ENCODE measurements around the gene SCN2B.

Gene SCN2B

DNA sequence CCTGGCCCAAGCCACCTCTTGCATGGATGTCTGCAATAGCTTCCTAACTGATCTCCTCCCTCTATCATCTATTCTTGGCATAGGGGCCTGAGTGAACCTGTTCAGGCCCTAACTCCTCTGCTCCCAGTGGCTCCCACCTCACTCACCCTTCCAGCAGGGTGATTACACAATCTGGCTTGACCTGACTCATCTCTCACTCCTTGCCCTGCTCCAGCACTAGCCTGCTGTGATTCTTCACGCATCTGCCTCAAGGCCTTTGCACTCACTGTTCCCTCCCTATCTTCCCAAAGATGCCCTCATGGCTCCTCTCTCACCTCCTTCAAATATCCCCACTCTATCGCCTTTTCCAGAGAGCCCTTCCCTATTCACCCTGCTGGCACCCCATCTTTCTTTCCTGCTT lies 34.4 kb downstream of the SCN2B start:
- Histone ChIP-seq H3K27ac (replicated peaks) (no peak overlapping the region), H3K4me3 (replicated peaks; ENCODE audit: insufficient read depth, low read length) (no peak overlapping the region), H3K27me3 (ENCODE audit: insufficient read depth, poor library complexity, severe bottlenecking) (no peaks in the 10 kb centered on the region)
- peak in 1 of 2 experiments; percentile 39 for DNase-seq (ENCODE audit: low read depth in 1 of 2, low spot score in 1 of 2)
- TF ChIP-seq SPI1 (IDR thresholded peaks at IDR 0.05; ENCODE audit: borderline replicate concordance, low read depth), result no peak
- TF ChIP-seq, protein P1, sequence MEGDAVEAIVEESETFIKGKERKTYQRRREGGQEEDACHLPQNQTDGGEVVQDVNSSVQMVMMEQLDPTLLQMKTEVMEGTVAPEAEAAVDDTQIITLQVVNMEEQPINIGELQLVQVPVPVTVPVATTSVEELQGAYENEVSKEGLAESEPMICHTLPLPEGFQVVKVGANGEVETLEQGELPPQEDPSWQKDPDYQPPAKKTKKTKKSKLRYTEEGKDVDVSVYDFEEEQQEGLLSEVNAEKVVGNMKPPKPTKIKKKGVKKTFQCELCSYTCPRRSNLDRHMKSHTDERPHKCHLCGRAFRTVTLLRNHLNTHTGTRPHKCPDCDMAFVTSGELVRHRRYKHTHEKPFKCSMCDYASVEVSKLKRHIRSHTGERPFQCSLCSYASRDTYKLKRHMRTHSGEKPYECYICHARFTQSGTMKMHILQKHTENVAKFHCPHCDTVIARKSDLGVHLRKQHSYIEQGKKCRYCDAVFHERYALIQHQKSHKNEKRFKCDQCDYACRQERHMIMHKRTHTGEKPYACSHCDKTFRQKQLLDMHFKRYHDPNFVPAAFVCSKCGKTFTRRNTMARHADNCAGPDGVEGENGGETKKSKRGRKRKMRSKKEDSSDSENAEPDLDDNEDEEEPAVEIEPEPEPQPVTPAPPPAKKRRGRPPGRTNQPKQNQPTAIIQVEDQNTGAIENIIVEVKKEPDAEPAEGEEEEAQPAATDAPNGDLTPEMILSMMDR (IDR thresholded peaks at IDR 0.05; ENCODE audit: insufficient read depth, low read length), result no peak

DNA sequence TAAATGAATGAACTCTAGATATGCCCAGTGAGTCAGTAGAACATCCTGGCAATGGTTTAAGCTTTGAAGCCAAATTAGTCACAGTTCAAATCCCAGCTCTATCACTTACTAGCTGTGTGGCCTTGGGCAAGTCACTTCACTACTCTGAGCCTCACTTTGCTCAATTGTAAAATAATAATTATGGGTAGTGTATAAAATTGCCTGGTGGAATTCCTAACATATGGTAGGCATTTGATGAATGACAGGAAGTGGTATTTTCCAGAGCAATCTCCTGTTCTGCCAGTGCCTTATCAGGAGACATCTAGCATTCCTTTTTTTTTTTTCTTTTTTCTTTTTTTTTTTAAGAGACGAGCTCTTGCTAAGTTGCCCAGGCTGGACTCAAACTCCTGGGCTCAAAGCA lies 36.9 kb downstream of the SCN2B start:
- TF ChIP-seq GABPA (IDR thresholded peaks at IDR 0.05; ENCODE audit: low read depth) (no peak), POLR2AphosphoS5 (IDR thresholded peaks at IDR 0.05; ENCODE audit: low read depth) (no peak), SPI1 (IDR thresholded peaks at IDR 0.05; ENCODE audit: borderline replicate concordance, low read depth) (no peak)
- TF ChIP-seq, protein P1 (IDR thresholded peaks at IDR 0.05; ENCODE audit: insufficient read depth, low read length), result no peak
- TF ChIP-seq, protein P2, sequence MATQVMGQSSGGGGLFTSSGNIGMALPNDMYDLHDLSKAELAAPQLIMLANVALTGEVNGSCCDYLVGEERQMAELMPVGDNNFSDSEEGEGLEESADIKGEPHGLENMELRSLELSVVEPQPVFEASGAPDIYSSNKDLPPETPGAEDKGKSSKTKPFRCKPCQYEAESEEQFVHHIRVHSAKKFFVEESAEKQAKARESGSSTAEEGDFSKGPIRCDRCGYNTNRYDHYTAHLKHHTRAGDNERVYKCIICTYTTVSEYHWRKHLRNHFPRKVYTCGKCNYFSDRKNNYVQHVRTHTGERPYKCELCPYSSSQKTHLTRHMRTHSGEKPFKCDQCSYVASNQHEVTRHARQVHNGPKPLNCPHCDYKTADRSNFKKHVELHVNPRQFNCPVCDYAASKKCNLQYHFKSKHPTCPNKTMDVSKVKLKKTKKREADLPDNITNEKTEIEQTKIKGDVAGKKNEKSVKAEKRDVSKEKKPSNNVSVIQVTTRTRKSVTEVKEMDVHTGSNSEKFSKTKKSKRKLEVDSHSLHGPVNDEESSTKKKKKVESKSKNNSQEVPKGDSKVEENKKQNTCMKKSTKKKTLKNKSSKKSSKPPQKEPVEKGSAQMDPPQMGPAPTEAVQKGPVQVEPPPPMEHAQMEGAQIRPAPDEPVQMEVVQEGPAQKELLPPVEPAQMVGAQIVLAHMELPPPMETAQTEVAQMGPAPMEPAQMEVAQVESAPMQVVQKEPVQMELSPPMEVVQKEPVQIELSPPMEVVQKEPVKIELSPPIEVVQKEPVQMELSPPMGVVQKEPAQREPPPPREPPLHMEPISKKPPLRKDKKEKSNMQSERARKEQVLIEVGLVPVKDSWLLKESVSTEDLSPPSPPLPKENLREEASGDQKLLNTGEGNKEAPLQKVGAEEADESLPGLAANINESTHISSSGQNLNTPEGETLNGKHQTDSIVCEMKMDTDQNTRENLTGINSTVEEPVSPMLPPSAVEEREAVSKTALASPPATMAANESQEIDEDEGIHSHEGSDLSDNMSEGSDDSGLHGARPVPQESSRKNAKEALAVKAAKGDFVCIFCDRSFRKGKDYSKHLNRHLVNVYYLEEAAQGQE (IDR thresholded peaks at IDR 0.05; ENCODE audit: insufficient replicate concordance, low read depth), result no peak
- Histone ChIP-seq H3K27ac (replicated peaks) (no peak overlapping the region), H3K27me3 (ENCODE audit: insufficient read depth, poor library complexity, severe bottlenecking) (no peaks in the 10 kb centered on the region), H3K4me3 (replicated peaks; ENCODE audit: insufficient read depth, low read length) (no peak overlapping the region)
- DNase-seq (ENCODE audit: low read depth in 1 of 2, low spot score in 1 of 2), result no peak

DNA sequence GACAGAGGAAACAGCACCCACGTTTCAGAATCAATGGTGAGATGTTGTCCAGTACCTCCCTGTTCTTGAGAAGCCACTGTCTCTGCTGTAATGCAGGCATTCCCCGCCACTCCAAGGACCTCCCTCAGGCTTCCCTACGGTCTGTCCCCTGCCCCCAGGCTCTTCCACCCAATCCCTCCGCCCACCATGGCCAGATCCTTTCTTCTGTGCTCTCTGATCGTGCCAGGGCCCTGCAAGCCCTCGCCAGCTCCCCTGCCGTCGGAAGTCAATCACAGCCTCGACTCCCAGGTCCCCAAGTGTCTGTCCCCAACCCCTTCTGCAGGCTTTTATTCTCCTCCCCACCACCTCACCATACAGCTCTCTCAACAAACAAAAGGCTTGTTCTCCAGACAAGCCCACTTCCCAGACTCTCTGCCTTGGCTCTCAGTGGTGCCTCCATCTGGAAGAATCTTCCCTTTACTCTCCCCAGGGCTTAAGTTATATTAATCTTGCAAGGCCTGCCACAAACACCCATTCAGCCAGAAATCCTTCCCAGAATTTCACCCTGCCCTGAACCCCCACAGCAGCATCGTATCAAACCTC lies 37.5 kb downstream of the SCN2B start:
- Histone ChIP-seq H3K27me3 (ENCODE audit: insufficient read depth, poor library complexity, severe bottlenecking) (no peaks in the 10 kb centered on the region), H3K4me3 (replicated peaks; ENCODE audit: insufficient read depth, low read length) (no peak overlapping the region), H3K27ac (replicated peaks) (no peak overlapping the region)
- no peak for DNase-seq (ENCODE audit: low read depth in 1 of 2, low spot score in 1 of 2)
- TF ChIP-seq, protein P2 (IDR thresholded peaks at IDR 0.05; ENCODE audit: insufficient replicate concordance, low read depth), result no peak
- no peak for TF ChIP-seq GABPA (IDR thresholded peaks at IDR 0.05; ENCODE audit: low read depth)
- no peak for TF ChIP-seq SPI1 (IDR thresholded peaks at IDR 0.05; ENCODE audit: borderline replicate concordance, low read depth)
- no peak for TF ChIP-seq POLR2AphosphoS5 (IDR thresholded peaks at IDR 0.05; ENCODE audit: low read depth)
- TF ChIP-seq, protein P1 (IDR thresholded peaks at IDR 0.05; ENCODE audit: insufficient read depth, low read length), result no peak

DNA sequence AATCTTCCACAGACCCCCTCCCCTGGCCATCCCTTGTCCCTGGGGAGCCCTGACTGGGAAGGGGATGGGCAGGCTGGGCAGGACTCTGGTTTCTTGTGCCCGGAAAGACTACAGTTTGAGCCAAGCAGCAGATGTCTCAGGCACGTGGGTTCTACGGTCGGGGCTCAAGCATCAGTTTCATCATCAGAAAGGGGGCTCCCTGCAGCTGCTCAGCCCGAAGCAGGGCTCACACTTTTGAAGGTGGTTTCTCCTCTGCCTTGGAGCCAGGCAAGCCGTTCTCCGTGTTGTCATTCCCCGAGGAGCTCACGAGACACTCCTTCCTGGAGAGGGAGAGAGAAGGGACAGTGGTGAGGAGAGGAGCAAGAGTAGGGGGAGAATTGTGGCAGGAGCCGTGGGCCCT lies 39.6 kb downstream of the SCN2B start:
- DNase-seq (ENCODE audit: low read depth in 1 of 2, low spot score in 1 of 2), result no peak
- H3K4me3 ChIP-seq (replicated peaks; ENCODE audit: insufficient read depth, low read length), result no peak overlapping the region
- H3K27me3 ChIP-seq (ENCODE audit: insufficient read depth, poor library complexity, severe bottlenecking), result no peaks in the 10 kb centered on the region
- H3K27ac ChIP-seq (replicated peaks), result no peak overlapping the region
- TF ChIP-seq SPI1 (IDR thresholded peaks at IDR 0.05; ENCODE audit: borderline replicate concordance, low read depth), result no peak
- TF ChIP-seq, protein P1 (IDR thresholded peaks at IDR 0.05; ENCODE audit: insufficient read depth, low read length), result no peak
- TF ChIP-seq, protein P2 (IDR thresholded peaks at IDR 0.05; ENCODE audit: insufficient replicate concordance, low read depth), result no peak
- no peak for TF ChIP-seq POLR2AphosphoS5 (IDR thresholded peaks at IDR 0.05; ENCODE audit: low read depth)
- TF ChIP-seq GABPA (IDR thresholded peaks at IDR 0.05; ENCODE audit: low read depth), result no peak
